HEK293 (cell line): ENCODE data around the gene LMAN2L.

ENCODE experiments used
- BCL11A ChIP-seq: fragments of 450-650 bp; formaldehyde crosslinking; IDR thresholded peaks from 2 replicates; pipeline ENCODE4 v1.5.1; 2016; ENCODE audit warnings: low read depth, missing biosample characterization, missing genetic modification characterization
- ZXDB ChIP-seq: fragments of 450-650 bp; formaldehyde crosslinking; IDR thresholded peaks from 2 replicates; pipeline ENCODE4 v1.5.1; 2016; ENCODE audit warnings: missing biosample characterization, missing genetic modification characterization
- TF ChIP-seq, protein P1 (sequence below): fragments of 450-650 bp; formaldehyde crosslinking; IDR thresholded peaks from 2 replicates; pipeline ENCODE4 v1.5.1; 2016; ENCODE audit warnings: missing biosample characterization, missing genetic modification characterization
- TF ChIP-seq, protein P2 (sequence below): fragments of 450-650 bp; formaldehyde crosslinking; IDR thresholded peaks from 2 replicates; pipeline ENCODE4 v1.5.1; 2016; ENCODE audit warnings: missing biosample characterization, missing genetic modification characterization

DNA sequence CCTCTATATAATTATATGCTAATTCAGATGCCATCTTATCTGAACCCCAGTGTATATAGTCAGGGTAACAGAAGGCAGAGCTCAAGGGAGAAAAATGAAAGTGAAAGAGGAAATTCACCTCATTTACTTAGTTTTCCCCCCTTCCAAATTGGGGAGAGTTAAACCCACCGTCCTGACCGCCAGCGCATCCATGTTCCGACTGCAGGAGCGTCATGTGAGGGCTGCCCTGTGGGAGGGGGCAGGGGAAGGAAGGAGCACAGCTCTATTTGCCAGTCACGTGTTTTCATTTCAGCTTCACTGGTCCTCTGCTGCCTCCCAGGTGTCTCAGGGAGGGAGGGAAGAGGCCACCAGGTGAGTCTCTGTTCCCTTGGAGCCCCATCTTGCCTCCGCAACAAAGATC is 34.1 kb upstream of the LMAN2L start:
- no peak for TF ChIP-seq ZXDB (tag by site-specific recombination)
- TF ChIP-seq, protein P1, sequence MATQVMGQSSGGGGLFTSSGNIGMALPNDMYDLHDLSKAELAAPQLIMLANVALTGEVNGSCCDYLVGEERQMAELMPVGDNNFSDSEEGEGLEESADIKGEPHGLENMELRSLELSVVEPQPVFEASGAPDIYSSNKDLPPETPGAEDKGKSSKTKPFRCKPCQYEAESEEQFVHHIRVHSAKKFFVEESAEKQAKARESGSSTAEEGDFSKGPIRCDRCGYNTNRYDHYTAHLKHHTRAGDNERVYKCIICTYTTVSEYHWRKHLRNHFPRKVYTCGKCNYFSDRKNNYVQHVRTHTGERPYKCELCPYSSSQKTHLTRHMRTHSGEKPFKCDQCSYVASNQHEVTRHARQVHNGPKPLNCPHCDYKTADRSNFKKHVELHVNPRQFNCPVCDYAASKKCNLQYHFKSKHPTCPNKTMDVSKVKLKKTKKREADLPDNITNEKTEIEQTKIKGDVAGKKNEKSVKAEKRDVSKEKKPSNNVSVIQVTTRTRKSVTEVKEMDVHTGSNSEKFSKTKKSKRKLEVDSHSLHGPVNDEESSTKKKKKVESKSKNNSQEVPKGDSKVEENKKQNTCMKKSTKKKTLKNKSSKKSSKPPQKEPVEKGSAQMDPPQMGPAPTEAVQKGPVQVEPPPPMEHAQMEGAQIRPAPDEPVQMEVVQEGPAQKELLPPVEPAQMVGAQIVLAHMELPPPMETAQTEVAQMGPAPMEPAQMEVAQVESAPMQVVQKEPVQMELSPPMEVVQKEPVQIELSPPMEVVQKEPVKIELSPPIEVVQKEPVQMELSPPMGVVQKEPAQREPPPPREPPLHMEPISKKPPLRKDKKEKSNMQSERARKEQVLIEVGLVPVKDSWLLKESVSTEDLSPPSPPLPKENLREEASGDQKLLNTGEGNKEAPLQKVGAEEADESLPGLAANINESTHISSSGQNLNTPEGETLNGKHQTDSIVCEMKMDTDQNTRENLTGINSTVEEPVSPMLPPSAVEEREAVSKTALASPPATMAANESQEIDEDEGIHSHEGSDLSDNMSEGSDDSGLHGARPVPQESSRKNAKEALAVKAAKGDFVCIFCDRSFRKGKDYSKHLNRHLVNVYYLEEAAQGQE (tag by site-specific recombination): no peak
- TF ChIP-seq BCL11A (tag by site-specific recombination): no peak
- TF ChIP-seq, protein P2, sequence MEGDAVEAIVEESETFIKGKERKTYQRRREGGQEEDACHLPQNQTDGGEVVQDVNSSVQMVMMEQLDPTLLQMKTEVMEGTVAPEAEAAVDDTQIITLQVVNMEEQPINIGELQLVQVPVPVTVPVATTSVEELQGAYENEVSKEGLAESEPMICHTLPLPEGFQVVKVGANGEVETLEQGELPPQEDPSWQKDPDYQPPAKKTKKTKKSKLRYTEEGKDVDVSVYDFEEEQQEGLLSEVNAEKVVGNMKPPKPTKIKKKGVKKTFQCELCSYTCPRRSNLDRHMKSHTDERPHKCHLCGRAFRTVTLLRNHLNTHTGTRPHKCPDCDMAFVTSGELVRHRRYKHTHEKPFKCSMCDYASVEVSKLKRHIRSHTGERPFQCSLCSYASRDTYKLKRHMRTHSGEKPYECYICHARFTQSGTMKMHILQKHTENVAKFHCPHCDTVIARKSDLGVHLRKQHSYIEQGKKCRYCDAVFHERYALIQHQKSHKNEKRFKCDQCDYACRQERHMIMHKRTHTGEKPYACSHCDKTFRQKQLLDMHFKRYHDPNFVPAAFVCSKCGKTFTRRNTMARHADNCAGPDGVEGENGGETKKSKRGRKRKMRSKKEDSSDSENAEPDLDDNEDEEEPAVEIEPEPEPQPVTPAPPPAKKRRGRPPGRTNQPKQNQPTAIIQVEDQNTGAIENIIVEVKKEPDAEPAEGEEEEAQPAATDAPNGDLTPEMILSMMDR (tag by site-specific recombination): no peak
